ENCODE measurements around the gene IZUMO4.

Gene IZUMO4

GRCh38 chr19:2077398-2077797 lies 19.3 kb upstream of the IZUMO4 start:
- no peak for ATAC-seq
- TF ChIP-seq BACH2 (CRISPR knock-in tag; IDR thresholded peaks at IDR 0.05; ENCODE audit: borderline replicate concordance) (no peak), ISL1 (CRISPR knock-in tag; IDR thresholded peaks at IDR 0.05) (no peak), PATZ1 (CRISPR knock-in tag; IDR thresholded peaks at IDR 0.05; ENCODE audit: borderline replicate concordance) (no peak), ZC3H10 (CRISPR knock-in tag; IDR thresholded peaks at IDR 0.05) (no peak), ZNF565 (CRISPR knock-in tag; conservative IDR thresholded peaks at IDR 0.05; ENCODE audit: low read depth) (no peak), PPARA (CRISPR knock-in tag; IDR thresholded peaks at IDR 0.05; ENCODE audit: borderline replicate concordance) (no peak), CSDC2 (CRISPR knock-in tag; IDR thresholded peaks at IDR 0.05) (no peak), POU6F1 (CRISPR knock-in tag; IDR thresholded peaks at IDR 0.05; ENCODE audit: borderline replicate concordance, low read depth) (no peak), ESRRG (CRISPR knock-in tag; IDR thresholded peaks at IDR 0.05) (no peak), RARB (CRISPR knock-in tag; IDR thresholded peaks at IDR 0.05) (no peak), OSR1 (CRISPR knock-in tag; IDR thresholded peaks at IDR 0.05) (no peak)

DNA sequence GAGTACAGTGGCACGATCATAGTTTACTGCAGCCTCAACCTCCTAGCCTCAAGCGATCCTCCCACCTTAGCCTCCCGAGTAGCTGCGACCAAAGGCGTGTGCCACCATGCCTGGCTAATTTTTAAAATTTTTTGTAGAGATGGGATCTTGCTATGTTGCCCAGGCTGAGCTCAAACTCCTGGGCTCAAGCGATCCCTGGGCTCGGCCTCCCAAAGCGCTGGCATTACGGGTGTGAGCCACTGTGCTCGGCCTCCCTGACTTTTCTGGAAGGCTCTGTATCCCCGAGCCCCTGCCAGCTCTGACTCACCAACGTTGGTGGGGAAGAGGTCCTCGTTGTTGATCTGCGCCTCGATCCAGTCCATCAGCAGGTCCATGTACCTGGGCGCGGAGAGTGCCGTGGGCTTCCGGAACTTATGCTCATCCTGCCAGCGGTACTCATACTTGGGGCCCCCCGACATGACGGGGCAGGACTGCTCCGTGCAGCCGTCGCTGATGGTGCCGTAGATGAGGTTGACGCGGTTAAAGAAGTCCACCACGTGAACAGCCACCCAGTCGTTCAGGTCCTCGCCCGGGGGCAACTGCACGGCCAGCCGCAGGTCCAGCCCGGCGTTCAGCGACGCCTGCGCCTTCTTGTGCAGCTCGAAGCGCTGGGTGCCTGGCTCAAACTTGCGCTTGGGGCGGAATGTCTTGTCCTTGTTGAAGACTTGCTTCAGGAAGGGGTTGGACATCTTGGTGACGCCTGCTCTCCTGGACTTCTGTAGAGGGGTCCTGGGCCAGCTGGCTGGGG lies 18.7 kb upstream of the IZUMO4 start:
- ATAC-seq = no peak
- TF ChIP-seq TSHZ2 (CRISPR knock-in tag; IDR thresholded peaks at IDR 0.05) (no peak), CREB5 (CRISPR knock-in tag; IDR thresholded peaks at IDR 0.05; ENCODE audit: low read depth) (no peak), ESRRG (CRISPR knock-in tag; IDR thresholded peaks at IDR 0.05) (no peak), ZFP3 (CRISPR knock-in tag; IDR thresholded peaks at IDR 0.05) (no peak), CSDC2 (CRISPR knock-in tag; IDR thresholded peaks at IDR 0.05) (no peak), CSRNP3 (CRISPR knock-in tag; IDR thresholded peaks at IDR 0.05) (no peak), BACH2 (CRISPR knock-in tag; IDR thresholded peaks at IDR 0.05; ENCODE audit: borderline replicate concordance) (no peak), SNAI2 (CRISPR knock-in tag; IDR thresholded peaks at IDR 0.05) (no peak), ZNF70 (CRISPR knock-in tag; IDR thresholded peaks at IDR 0.05) (no peak), PPARA (CRISPR knock-in tag; IDR thresholded peaks at IDR 0.05; ENCODE audit: borderline replicate concordance) (no peak), GLIS3 (CRISPR knock-in tag; IDR thresholded peaks at IDR 0.05) (no peak), ZC3H10 (CRISPR knock-in tag; IDR thresholded peaks at IDR 0.05) (no peak), ZFP30 (CRISPR knock-in tag; IDR thresholded peaks at IDR 0.05) (no peak), OSR1 (CRISPR knock-in tag; IDR thresholded peaks at IDR 0.05) (no peak), POU6F1 (CRISPR knock-in tag; IDR thresholded peaks at IDR 0.05; ENCODE audit: borderline replicate concordance, low read depth) (no peak), ARNTL (CRISPR knock-in tag; IDR thresholded peaks at IDR 0.05; ENCODE audit: borderline replicate concordance, low read depth) (no peak)

Data from SK-N-SH treated with all-trans-retinoic acid at 6 μM for 48 hours (cell line).